Tibial nerve (tissue), 4 donors: Measurements from ENCODE around the gene ROBO1. TPM values are rescaled to one million over a fixed set of nuclear protein-coding genes. Genes with fewer than 3 reads are reported as not detected.

Experiments
- DNase-seq, 2 donors: peaks; one replicate each; pipeline ENCODE4 v3.0.0-alpha.2; 2019; ENCODE audit warnings: low spot score in 2 of 2
- H3K27ac ChIP-seq, 4 donors: fragments of 200-600 bp; sonication (generic) in 3 of 4; one replicate each; pipeline ENCODE4 v1.5.1; 2017 to 2019; ENCODE audit warnings: mild to moderate bottlenecking in 1 of 4
- H3K27me3 ChIP-seq, 2 donors: fragments of 200-600 bp; sonication (generic) in 1 of 2; one replicate each; pipeline versions ENCODE4 v1.5.1 to v1.6.0; 2017 to 2019
- H3K36me3 ChIP-seq, 3 donors: fragments of 200-600 bp; sonication (generic); one replicate each; pipeline ENCODE4 v1.5.1; 2018 to 2019
- H3K4me1 ChIP-seq, 4 donors: fragments of 200-600 bp; sonication (generic) in 3 of 4; one replicate each; pipeline ENCODE4 v1.5.1; 2017 to 2019
- H3K4me3 ChIP-seq, 4 donors: fragments of 200-600 bp; sonication (generic) in 3 of 4; one replicate each; pipeline ENCODE4 v1.5.1; 2017 to 2019; ENCODE audit warnings: mild to moderate bottlenecking in 1 of 4, moderate library complexity in 1 of 4
- H3K9me3 ChIP-seq, 4 donors: fragments of 200-600 bp; sonication (generic) in 3 of 4; one replicate each; pipeline ENCODE4 v1.5.1; 2017 to 2019
- EP300 ChIP-seq, 2 donors: sonication (generic); formaldehyde crosslinking; IDR thresholded peaks; one replicate each; pipeline ENCODE4 v1.6.1; 2017; ENCODE audit warnings: antibody characterized with exemption in 2 of 2, mild to moderate bottlenecking in 1 of 2
- POLR2A ChIP-seq, 2 donors: fragments of 450-650 bp; IDR thresholded peaks; one replicate each; pipeline ENCODE4 v1.6.1; 2017; ENCODE audit warnings: antibody characterized with exemption in 2 of 2, mild to moderate bottlenecking in 2 of 2, moderate library complexity in 2 of 2
- WGBS, 2 donors: methylation state at CpG; one replicate each; pipeline ENCODE4 v1.1.5; 2018; 5-methylcytosine and 5-hydroxymethylcytosine counted together
- total RNA-seq, 4 donors: library from RNA; depleted of rRNA; stranded (reverse); fragments of >200 nt; gene quantifications; one replicate each; pipeline ENCODE4 v1.1.0, GENCODE V29; 2016
- TF ChIP-seq, protein P1 (sequence below), 5 experiments: fragments of 200-600 bp in 3 of 5; fragments of 450-650 bp in 2 of 5; sonication (generic) in 3 of 5; IDR thresholded peaks; one replicate each; pipeline ENCODE4 v1.5.1; 2016 to 2019; ENCODE audit warnings: antibody characterized with exemption in 5 of 5, mild to moderate bottlenecking in 3 of 5, moderate library complexity in 2 of 5

The ROBO1 gene
- total RNA-seq, 4 donors from 2014 or later, result 12.6 to 27.8 (median 23.1) TPM

DNA sequence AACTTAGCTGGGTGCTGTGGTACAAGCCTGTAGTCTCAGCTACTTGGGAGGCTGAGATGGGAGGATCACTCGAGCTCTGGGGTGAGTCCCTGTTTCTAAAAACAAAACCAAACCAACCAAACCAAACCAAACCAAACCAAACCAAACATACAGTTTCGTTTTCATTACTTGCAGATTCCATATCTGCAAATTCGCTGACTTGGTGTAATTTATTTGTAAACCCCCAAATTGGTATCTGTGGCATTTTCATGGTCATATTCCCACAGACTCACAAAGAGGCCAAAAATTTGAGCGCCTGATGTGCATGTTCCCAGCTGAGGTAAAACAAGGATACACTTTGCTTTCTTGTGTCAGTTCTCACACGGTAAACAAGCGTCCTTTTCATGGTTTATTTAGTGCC, 1138.3 kb downstream of the ROBO1 start:
- DNase-seq, result no peak
- Histone ChIP-seq H3K36me3 (peaks cover 0 to 16% (median 0%) of the 10 kb centered on the region in 3 donors), H3K27ac (no peak overlapping the region), H3K27me3 (no peaks in the 10 kb centered on the region), H3K9me3 (no peaks in the 10 kb centered on the region), H3K4me1 (no peaks in the 10 kb centered on the region), H3K4me3 (no peak overlapping the region)
- TF ChIP-seq EP300 (IDR thresholded peaks at IDR 0.05) (no peak), POLR2A (IDR thresholded peaks at IDR 0.05) (no peak)
- TF ChIP-seq, protein P1, sequence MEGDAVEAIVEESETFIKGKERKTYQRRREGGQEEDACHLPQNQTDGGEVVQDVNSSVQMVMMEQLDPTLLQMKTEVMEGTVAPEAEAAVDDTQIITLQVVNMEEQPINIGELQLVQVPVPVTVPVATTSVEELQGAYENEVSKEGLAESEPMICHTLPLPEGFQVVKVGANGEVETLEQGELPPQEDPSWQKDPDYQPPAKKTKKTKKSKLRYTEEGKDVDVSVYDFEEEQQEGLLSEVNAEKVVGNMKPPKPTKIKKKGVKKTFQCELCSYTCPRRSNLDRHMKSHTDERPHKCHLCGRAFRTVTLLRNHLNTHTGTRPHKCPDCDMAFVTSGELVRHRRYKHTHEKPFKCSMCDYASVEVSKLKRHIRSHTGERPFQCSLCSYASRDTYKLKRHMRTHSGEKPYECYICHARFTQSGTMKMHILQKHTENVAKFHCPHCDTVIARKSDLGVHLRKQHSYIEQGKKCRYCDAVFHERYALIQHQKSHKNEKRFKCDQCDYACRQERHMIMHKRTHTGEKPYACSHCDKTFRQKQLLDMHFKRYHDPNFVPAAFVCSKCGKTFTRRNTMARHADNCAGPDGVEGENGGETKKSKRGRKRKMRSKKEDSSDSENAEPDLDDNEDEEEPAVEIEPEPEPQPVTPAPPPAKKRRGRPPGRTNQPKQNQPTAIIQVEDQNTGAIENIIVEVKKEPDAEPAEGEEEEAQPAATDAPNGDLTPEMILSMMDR (IDR thresholded peaks at IDR 0.05), result no peak
- WGBS, 2 donors, result 93 to 96% methylated on average over 6 of the region's 6 CpGs

DNA sequence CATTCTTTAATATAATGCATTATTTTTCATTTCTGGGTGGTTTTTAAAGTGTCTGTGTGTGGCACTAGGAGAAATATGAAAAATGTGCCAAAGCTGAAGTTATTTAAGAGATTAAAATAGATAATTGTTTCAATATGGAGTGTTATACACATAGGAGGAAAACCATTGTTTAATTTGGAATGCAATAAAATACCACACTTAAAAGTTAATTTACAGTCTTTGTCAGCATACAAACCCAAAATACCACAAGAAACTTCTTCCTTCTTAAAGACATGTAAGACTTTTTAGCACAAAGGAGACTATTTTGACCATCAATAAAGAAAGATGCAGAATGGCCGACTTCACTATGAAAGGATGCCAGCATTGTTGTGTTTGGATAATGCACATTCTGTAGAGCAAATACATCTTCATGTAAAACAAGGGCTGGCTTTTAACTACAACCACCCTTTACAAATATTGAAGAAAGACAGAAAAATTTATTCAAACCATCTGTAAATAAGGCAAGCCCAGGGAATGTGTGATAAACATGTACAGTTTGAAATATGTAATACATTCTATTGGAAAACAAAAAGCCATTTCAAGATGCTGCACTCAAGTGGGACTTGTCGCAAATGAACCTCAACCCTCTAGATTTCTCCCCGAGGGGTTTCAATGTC, 1146.6 kb downstream of the ROBO1 start:
- no peak for DNase-seq
- H3K4me3 ChIP-seq, result no peak overlapping the region
- H3K27ac ChIP-seq, result no peak overlapping the region
- peaks cover 0 to 9% (median 0%) of the 10 kb centered on the region in 3 donors for H3K36me3 ChIP-seq
- no peak for TF ChIP-seq EP300 (IDR thresholded peaks at IDR 0.05)
- TF ChIP-seq, protein P1 (IDR thresholded peaks at IDR 0.05), result no peak
- TF ChIP-seq POLR2A (IDR thresholded peaks at IDR 0.05), result no peak
- H3K4me1 ChIP-seq, result no peaks in the 10 kb centered on the region
- WGBS, 2 donors, result 42% methylated on average over 3 of the region's 3 CpGs
- no peaks in the 10 kb centered on the region for H3K27me3 ChIP-seq
- H3K9me3 ChIP-seq, result no peaks in the 10 kb centered on the region

DNA sequence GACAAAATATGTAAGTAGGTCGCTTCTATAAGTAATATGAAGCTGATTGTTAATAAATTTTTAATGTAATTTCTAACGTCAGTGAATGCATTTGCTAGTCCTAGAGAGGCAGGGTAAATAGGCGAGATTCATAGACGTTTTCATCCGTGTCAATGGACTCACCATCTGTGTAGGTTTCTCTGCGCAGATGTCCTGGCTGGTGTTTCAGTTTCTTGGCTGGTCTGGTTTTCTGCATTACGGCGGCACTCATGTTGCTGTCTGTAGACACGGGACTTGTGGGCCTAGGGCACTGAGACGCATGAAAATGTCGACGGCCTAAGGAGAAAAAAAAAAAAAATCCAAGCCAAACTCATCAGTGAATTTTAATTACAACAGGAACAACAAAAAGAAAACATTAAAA, 1153.3 kb downstream of the ROBO1 start:
- no peak overlapping the region for H3K4me3 ChIP-seq
- no peak for DNase-seq
- no peaks in the 10 kb centered on the region for H3K9me3 ChIP-seq
- no peak overlapping the region for H3K27ac ChIP-seq
- TF ChIP-seq, protein P1 (IDR thresholded peaks at IDR 0.05), result no peak
- TF ChIP-seq EP300 (IDR thresholded peaks at IDR 0.05), result no peak
- no peak for TF ChIP-seq POLR2A (IDR thresholded peaks at IDR 0.05)
- no peaks in the 10 kb centered on the region for H3K4me1 ChIP-seq
- H3K36me3 ChIP-seq, result peaks cover 0 to 5% (median 0%) of the 10 kb centered on the region in 3 donors
- WGBS, 2 donors, result 93 to 94% methylated on average over 12 of the region's 12 CpGs
- no peaks in the 10 kb centered on the region for H3K27me3 ChIP-seq

DNA sequence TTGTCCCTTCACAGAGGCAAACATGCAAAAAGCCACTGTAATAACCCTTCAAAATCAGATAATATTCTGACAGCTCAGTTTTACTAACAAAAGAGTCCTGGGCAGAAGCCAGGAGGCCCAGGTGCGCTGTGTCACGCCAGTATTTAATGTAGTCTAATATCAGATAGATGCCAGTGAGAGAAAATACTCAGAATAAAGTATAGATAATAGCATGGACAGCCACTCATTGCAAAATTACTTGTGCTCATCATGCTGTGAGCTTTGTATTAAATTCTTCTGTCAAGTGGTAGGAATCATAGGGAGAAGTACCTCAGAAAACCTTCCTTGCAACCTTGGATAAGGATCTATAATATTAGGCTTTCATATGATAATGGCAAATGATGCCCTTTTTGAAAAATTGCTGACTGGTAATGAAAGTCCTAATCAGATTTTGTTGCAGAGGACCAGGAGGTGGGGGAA, 1154.3 kb downstream of the ROBO1 start:
- no peak for DNase-seq
- Histone ChIP-seq H3K27ac (no peak overlapping the region), H3K9me3 (no peaks in the 10 kb centered on the region), H3K4me1 (no peaks in the 10 kb centered on the region), H3K4me3 (no peak overlapping the region), H3K36me3 (peaks cover 0 to 5% (median 0%) of the 10 kb centered on the region in 3 donors), H3K27me3 (no peaks in the 10 kb centered on the region)
- TF ChIP-seq, protein P1 (IDR thresholded peaks at IDR 0.05), result no peak
- no peak for TF ChIP-seq EP300 (IDR thresholded peaks at IDR 0.05)
- TF ChIP-seq POLR2A (IDR thresholded peaks at IDR 0.05), result no peak
- WGBS, 2 donors, result 81 to 92% methylated on average over 2 of the region's 2 CpGs

DNA sequence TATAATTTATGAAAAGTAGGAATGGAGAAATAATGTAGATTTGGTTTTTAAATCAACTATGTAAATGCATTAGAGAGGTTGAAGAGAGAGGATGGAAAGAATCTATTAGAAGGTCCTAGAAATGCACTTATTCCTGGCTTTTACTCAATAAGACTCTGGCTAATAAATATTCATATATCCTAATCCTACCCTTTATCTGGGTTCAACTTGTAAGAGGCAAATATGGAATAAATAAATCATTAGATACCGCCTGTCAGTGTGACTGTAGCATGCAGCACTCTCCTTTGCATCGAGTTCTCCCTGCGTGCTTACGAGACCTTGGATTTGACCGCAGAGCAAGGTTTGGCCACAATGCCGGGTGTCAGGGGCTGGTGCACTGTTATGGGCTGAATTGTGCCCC, 1156.5 kb downstream of the ROBO1 start:
- no peak overlapping the region for H3K4me3 ChIP-seq
- no peaks in the 10 kb centered on the region for H3K4me1 ChIP-seq
- TF ChIP-seq, protein P1 (IDR thresholded peaks at IDR 0.05), result no peak
- no peaks in the 10 kb centered on the region for H3K9me3 ChIP-seq
- DNase-seq, result no peak
- H3K27me3 ChIP-seq, result no peaks in the 10 kb centered on the region
- WGBS, 2 donors, result 96% methylated on average over 6 of the region's 6 CpGs
- H3K36me3 ChIP-seq, result peaks cover 0 to 6% (median 0%) of the 10 kb centered on the region in 3 donors
- no peak overlapping the region for H3K27ac ChIP-seq
